ENCODE data around the gene SLC25A22.

Gene SLC25A22

GRCh38 chr11:779955-780532 lies 18.0 kb downstream of the SLC25A22 start:
- no peak overlapping the region for H3K4me2 ChIP-seq (ENCODE audit: low read depth, low read length, poor library complexity, severe bottlenecking)
- H2AFZ ChIP-seq (ENCODE audit: low read length): no peak overlapping the region
- H3K4me3 ChIP-seq (ENCODE audit: low read length, poor library complexity, severe bottlenecking): no peak overlapping the region
- no peaks in the 10 kb centered on the region for H3K36me3 ChIP-seq (ENCODE audit: insufficient read depth, low read length)
- H3K4me1 ChIP-seq (ENCODE audit: insufficient read depth, low read length, poor library complexity, severe bottlenecking): peaks cover 19% of the 10 kb centered on the region
- no peaks in the 10 kb centered on the region for H3K9me3 ChIP-seq (ENCODE audit: insufficient read depth, low read depth, low read length)
- H3F3A ChIP-seq (ENCODE audit: low read depth): no peaks in the 10 kb centered on the region
- TF ChIP-seq EZH2phosphoT487 (IDR thresholded peaks at IDR 0.05; ENCODE audit: borderline replicate concordance): no peak
- no peak for TF ChIP-seq CTCF (conservative IDR thresholded peaks at IDR 0.05; ENCODE audit: low read length)
- H4K20me1 ChIP-seq (ENCODE audit: insufficient read depth, low read length, poor library complexity, severe bottlenecking): peaks cover 29% of the 10 kb centered on the region
- no peaks in the 10 kb centered on the region for H3K27me3 ChIP-seq (ENCODE audit: insufficient read depth, low read length, poor library complexity, severe bottlenecking)
- no peaks in the 10 kb centered on the region for H3K9me2 ChIP-seq (replicated peaks; ENCODE audit: low read depth, low read length)
- no peak overlapping the region for H3K9ac ChIP-seq (ENCODE audit: low read depth, low read length, poor library complexity, severe bottlenecking)
- H3K79me2 ChIP-seq (ENCODE audit: insufficient read depth, low read length): peaks cover 39% of the 10 kb centered on the region

GRCh38 chr11:778976-779954 lies 18.8 kb downstream of the SLC25A22 start:
- Histone ChIP-seq H3K9me2 (replicated peaks; ENCODE audit: low read depth, low read length) (no peaks in the 10 kb centered on the region), H3K27me3 (ENCODE audit: insufficient read depth, low read length, poor library complexity, severe bottlenecking) (no peaks in the 10 kb centered on the region), H3K9me3 (ENCODE audit: insufficient read depth, low read depth, low read length) (no peaks in the 10 kb centered on the region), H3F3A (ENCODE audit: low read depth) (no peaks in the 10 kb centered on the region), H3K4me1 (ENCODE audit: insufficient read depth, low read length, poor library complexity, severe bottlenecking) (peaks cover 23% of the 10 kb centered on the region), H3K4me3 (ENCODE audit: low read length, poor library complexity, severe bottlenecking) (no peak overlapping the region), H3K4me2 (ENCODE audit: low read depth, low read length, poor library complexity, severe bottlenecking) (peak overlapping the region; percentile 79), H3K79me2 (ENCODE audit: insufficient read depth, low read length) (peaks cover 46% of the 10 kb centered on the region), H4K20me1 (ENCODE audit: insufficient read depth, low read length, poor library complexity, severe bottlenecking) (peaks cover 32% of the 10 kb centered on the region), H2AFZ (ENCODE audit: low read length) (no peak overlapping the region), H3K9ac (ENCODE audit: low read depth, low read length, poor library complexity, severe bottlenecking) (no peak overlapping the region), H3K36me3 (ENCODE audit: insufficient read depth, low read length) (no peaks in the 10 kb centered on the region)
- no peak for TF ChIP-seq CTCF (conservative IDR thresholded peaks at IDR 0.05; ENCODE audit: low read length)

GRCh38 chr11:777288-778255 lies 20.5 kb downstream of the SLC25A22 start, which contains the start of gene GATD1:
GATD1 (minus strand) TSS chr11:777487; CDS start chr11:777462, 25 bp downstream.
- H3K27me3 ChIP-seq (ENCODE audit: insufficient read depth, low read length, poor library complexity, severe bottlenecking): no peaks in the 10 kb centered on the region
- peak within 1 kb of the TSS; percentile 85 for H2AFZ ChIP-seq (ENCODE audit: low read length)
- H3K9ac ChIP-seq (ENCODE audit: low read depth, low read length, poor library complexity, severe bottlenecking): peak within 1 kb of the TSS; percentile 96
- H3K36me3 ChIP-seq (ENCODE audit: insufficient read depth, low read length): no peaks in the 10 kb centered on the region
- H4K20me1 ChIP-seq (ENCODE audit: insufficient read depth, low read length, poor library complexity, severe bottlenecking): peaks cover 41% of the 10 kb centered on the region
- TF ChIP-seq EZH2phosphoT487 (IDR thresholded peaks at IDR 0.05; ENCODE audit: borderline replicate concordance) (no peak), CTCF (conservative IDR thresholded peaks at IDR 0.05; ENCODE audit: low read length) (no peak)
- H3K9me3 ChIP-seq (ENCODE audit: insufficient read depth, low read depth, low read length): no peaks in the 10 kb centered on the region
- no peaks in the 10 kb centered on the region for H3K9me2 ChIP-seq (replicated peaks; ENCODE audit: low read depth, low read length)
- peak within 1 kb of the TSS; percentile 83 for H3K4me2 ChIP-seq (ENCODE audit: low read depth, low read length, poor library complexity, severe bottlenecking)
- no peaks in the 10 kb centered on the region for H3F3A ChIP-seq (ENCODE audit: low read depth)
- peaks cover 23% of the 10 kb centered on the region for H3K4me1 ChIP-seq (ENCODE audit: insufficient read depth, low read length, poor library complexity, severe bottlenecking)
- peaks cover 61% of the 10 kb centered on the region for H3K79me2 ChIP-seq (ENCODE audit: insufficient read depth, low read length)
- peak within 1 kb of the TSS; percentile 89 for H3K4me3 ChIP-seq (ENCODE audit: low read length, poor library complexity, severe bottlenecking)

Data from Loucy (cell line).